ENCODE results near the gene KYNU.
A peak's percentile ranks its signal among the peaks of the same experiment; 100 is the strongest.
"Not testable (repeated sequence)": the region's sequence is repeated elsewhere in the genome, so short reads cannot be mapped to it uniquely, and the experiment has no call there.

KYNU gene

DNA sequence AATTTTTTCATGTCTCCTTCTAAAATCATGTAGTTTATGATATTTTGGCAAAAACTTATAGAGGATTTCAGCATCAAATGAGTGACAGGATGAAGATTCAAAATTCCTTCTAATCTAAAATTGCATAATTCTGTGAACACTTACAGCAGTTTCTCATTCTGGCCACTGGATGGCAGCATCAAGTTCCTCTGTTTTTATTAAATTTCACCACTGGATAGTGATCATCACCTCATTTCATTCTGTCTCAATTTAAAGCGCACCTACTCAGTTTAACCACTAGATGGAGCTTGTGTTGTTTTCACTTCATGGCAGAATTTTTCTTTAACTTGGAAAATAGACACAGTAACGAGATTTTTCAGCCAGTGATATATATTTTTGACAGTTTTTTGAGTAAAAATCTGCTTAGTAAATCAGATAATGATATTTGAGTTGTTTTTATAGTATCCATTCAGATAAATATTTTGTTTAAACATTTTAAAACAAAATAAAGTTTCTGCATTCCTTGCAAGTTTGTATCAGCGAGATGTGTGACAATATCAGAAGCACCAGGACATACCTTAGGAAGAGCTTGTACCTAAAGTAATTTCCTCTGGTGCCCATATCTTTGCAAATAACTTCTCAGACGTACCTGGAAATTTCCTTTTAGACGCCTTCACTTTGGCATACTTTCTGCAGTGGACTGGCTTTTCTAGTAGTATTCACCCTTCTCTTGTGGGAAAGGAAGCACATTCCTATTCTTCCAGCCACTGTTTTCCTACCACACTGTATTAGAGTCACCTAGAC is 157.0 kb downstream of the KYNU start:
- peak; percentile 1 to 27 (median 10) for DNase-seq

GRCh38 chr2:143051465-143051864 is 174.0 kb downstream of the KYNU start:
- no peak for DNase-seq

GRCh38 chr2:143053437-143053836 is 176.0 kb downstream of the KYNU start:
- DNase-seq, result not testable (repeated sequence)

DNA sequence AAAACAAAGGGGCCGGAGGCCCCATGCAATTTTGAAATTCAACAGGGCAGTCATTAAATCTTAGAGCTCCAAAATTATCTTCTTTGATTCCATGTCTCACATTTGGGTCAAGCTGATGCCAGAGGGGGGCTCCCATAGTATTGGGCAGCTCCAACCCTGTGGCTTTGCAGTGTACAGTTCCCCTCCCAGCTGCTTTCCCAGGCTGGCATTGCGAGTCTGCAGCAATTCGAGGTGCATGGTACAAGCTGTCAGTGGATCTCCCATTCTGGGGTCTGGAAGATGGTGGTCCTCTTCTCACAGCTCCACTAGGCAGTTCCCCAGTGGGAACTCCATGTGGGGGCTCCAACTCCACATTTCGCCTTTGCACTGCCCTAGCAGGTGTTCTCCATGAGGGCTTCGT is 179.1 kb downstream of the KYNU start:
- no peak for DNase-seq

GRCh38 chr2:143058851-143059250 is 181.4 kb downstream of the KYNU start:
- DNase-seq, result no peak

DNA sequence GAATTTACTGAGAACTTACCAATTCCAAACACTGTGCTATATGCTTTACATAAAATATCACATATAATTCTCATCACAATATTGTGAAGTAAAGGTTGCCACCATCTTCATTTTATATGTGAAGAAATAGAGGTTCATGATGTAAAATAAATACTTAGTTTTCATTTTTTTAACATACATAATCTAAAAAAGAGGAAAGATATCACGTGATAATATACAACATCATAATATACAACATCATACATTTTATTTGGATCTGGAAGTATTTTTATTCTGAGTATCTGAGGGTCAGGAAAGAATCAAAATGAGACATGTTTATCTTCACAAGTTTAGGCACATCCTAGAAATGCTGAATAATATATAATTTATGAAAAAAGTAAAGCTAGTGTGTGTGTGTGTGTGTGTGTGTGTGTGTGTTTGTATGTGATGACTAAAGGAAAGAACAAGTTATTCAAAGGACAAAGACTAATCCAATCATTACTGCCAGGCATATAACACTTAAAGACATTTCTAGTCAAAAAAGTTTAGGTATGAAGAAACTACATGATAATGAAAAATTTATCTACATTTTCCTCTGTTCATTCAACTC is 186.2 kb downstream of the KYNU start:
- no peak for DNase-seq

DNA sequence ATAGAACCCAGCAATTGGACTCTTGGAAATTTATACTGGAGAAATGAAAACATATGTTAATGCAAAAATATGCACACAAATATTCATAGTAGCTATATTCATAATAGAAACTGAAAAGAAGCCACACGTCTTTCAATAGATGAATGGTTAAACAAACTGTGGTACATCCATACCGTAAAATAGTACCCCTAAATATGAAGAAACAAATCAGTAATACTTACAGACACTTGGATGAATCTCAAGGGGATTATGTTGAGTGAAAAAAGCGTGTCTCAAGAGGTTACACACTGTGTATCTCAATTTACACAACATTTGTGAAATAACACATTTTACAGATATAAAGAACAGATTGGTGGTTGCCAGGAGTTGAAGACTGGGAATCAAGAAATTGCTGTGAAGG is 190.6 kb downstream of the KYNU start:
- no peak for DNase-seq

DNA sequence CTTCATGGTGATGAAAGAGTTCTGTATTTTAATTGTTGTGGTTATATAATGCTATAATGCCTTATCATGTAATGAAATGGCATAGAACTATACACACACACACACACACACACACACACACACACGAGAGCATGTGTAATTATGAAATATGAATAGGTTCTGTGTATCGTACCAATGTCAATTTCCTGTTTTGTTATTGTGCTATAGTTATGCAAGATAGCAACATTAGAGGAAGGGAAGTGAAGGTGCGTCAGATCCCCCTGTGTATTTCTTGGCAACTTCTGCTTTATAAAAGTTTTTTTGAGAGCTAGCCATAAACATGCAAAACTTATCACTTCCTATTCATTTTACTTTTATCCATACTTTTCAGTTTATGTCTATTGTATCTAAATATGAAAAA is 191.0 kb downstream of the KYNU start:
- no peak for DNase-seq

- DNase-seq, result no peak
Measured at GRCh38 chr2:143070704-143071103, 193.2 kb downstream of the KYNU start.

DNA sequence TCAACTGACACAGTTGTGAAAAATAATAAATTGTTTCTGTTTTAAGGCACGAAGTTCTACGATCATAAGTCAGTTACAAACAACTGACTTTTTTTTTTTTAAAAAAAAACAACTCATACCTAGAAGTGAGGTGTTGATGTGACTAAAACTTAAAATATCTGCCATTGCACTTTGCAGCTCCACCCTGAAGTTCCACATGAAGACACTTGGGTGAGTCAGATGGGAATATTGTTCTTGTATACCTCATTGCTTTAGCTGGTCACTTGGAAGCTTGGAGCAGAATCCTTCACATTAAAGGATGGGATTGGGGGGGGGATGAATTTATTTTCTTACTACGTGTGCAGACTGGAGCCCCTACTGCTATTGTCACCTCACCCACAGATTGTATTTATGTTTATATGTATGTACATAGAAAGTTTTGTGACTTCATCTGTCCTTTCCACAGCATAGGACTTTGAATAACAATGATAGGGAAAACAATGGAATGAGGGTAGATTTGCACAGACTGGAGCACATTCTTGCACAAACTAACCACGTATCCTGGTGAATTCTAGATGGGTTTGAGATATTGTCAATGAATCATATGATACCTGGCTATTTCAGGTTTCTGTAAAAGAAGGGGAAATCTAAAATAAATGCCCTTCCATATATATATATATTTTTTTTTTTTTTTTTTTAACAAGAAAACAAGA is 193.9 kb downstream of the KYNU start:
- no peak for DNase-seq

GRCh38 chr2:143074913-143075312 is 197.4 kb downstream of the KYNU start:
- DNase-seq, result not testable (repeated sequence)

GRCh38 chr2:143075711-143076110 is 198.2 kb downstream of the KYNU start:
- no peak for DNase-seq

DNA sequence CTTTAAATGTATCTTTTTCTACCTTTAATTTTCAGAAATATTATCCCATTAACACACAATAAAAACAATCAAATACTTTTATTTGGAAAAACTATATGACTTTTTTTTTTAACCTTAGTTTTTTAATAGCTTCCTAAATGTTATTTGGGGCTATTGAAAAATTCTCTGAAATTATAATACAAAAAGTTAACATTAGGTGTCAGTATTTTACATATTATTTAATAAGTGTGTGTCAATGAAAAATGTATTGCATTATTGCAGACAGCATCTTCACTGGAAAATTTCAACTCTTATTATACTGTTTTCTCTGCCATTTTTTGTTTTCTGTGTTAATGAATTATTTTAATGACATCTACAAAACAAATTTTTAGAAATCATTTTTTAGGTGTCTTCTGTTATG is 200.6 kb downstream of the KYNU start:
- DNase-seq, result no peak

DNA sequence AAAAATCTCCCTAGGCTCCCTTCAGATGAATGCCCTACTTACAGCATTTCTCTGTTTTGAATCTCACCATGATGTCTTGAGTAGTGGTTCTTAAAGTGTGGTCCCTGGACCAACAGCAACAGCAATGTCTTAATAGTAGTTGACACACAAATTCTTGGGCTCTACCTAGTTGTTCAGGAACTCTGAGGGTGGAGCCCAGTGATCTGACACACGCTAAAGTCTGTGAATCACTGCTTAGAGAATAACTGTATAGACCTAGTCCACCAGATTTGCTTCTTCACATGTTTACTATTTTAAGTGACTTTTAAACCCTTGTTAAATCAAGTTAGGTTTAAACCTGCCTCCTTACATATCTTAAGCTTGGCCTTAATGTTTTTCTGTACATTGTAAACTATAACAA is 204.2 kb downstream of the KYNU start:
- no peak for DNase-seq

DNA sequence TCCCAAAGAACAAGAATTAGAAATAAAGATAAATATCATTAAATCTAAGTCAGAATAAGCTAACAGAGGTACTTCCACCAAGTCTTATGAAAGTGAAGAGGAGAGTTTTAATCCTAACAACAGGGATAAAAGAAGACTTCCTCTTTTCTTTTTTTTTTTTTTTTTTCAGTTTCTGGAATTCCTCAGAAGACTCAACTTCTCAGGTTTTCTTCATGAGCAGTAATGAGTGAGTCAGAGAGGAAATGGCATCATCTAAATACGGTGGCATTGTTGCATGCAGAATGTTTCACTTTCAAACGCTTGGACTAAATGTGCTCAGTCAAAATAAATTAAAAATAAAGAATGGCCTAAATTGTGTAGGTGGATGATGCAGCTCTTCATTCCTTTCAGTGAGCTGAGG is 206.2 kb downstream of the KYNU start:
- no peak for DNase-seq

DNA sequence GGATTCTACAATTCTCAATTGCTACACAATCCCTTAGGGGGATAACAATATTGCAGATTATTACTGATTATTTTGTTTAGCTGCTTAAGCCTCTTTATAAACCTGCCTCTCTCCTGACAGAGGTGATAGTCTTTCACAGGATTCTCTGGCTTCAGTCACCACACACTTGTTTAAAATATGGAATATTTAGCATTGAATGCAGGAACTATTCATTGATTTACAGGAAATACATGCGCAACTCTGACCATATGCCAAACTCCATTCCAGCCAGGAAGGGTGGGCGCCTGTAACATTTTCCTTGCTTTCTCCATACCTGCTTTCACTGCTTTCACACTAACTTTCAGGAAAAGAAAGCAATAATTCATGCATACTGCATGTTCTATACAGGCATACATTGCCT is 207.0 kb downstream of the KYNU start:
- no peak for DNase-seq

GRCh38 chr2:143085125-143085784 is 207.8 kb downstream of the KYNU start:
- DNase-seq, result no peak

- no peak for DNase-seq
Measured at GRCh38 chr2:143087033-143087432, 209.6 kb downstream of the KYNU start.

DNA sequence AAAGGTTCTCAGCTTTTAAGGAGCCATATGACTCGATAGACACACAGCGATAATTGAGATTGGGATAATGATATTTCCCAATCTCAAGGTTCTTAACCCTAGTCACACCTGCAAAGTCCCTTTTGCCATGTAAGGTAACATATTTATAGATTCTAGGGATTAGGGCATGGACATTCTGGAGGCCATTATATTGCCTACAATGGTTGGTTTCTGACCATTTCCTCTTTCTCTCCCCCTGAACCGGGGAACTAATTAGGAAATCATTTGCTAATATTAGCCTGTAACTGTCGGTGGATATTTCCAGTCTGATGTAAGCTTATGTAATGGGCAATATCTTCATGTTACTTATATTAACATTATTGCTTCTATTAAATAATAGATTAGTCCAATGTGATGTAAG is 210.9 kb downstream of the KYNU start:
- no peak for DNase-seq

DNA sequence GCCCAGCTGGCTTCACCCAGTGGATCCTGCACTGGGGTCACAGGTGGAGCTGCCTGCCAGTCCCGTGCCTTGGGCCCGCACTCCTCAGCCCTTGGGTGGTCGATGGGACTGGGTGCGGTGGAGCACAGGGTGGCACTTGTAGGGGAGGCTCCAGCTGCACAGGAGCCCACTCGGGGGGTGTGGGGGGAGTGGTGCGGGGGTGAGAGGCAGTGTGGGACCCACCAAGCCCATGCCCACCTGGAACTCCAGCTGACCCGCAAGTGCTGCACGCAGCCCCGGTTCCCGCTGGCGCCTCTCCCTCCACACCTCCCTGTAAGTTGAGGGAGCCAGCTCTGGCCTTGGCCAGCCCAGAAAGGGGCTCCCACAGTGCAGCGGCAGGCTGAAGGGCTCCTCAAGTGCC is 212.1 kb downstream of the KYNU start:
- DNase-seq, result not testable (repeated sequence)
